BJ (cell line): ENCODE measurements around the gene SEC24A. TPM values are rescaled to one million over a fixed set of nuclear protein-coding genes. Genes with fewer than 3 reads are reported as not detected.

Source experiments
- CTCF ChIA-PET: fragments of 350-600 bp; formaldehyde crosslinking; extraction: SDS; loops from one replicate; lab custom pipeline; 2021; ENCODE audit warnings: antibody characterized with exemption, inconsistent platforms; lab: Yijun Ruan, JAX
- POLR2A ChIA-PET: fragments of 300-600 bp; sonication (Branson Sonifier 250); formaldehyde crosslinking; extraction: SDS; loops from one replicate; lab custom pipeline; 2021; ENCODE audit warnings: antibody characterized with exemption; lab: Charles Lee
- DNase-seq: peaks from one replicate; pipeline ENCODE4 v3.0.0-alpha.2; 2011; ENCODE audit warnings: low read depth
- H3K27me3 ChIP-seq: 2 replicates; pipeline ENCODE4 v1.6.0; 2011; ENCODE audit warnings: low read length; ENCODE audit not compliant: control insufficient read depth, insufficient read depth
- H3K36me3 ChIP-seq: 2 replicates; pipeline ENCODE4 v1.5.1; 2011; ENCODE audit warnings: low read length; ENCODE audit not compliant: control insufficient read depth, insufficient read depth
- H3K4me3 ChIP-seq: 2 replicates; pipeline ENCODE4 v1.5.1; 2011; ENCODE audit warnings: low read depth, mild to moderate bottlenecking, control low read depth, low read length
- CTCF ChIP-seq: IDR thresholded peaks from 2 replicates; pipeline ENCODE4 v1.5.1; 2011; ENCODE audit warnings: low read depth, mild to moderate bottlenecking, control low read depth, inconsistent platforms, low read length, moderate library complexity; ENCODE audit not compliant: insufficient read depth
- polyA plus RNA-seq: library from polyadenylated mRNA; depleted of rRNA; stranded (reverse); fragments of >200 nt; gene quantifications from 2 replicates; pipeline ENCODE4 v1.2.3, GENCODE V29; 2011; rRNA removed
- small RNA-seq: library from RNA; depleted of rRNA; stranded (forward); fragments of <200 nt; gene quantifications from one replicate; pipeline ENCODE3, GENCODE V24; 2012; ENCODE audit warnings: low replicate concordance, low read depth; ENCODE audit not compliant: insufficient read length

The SEC24A gene
- polyA plus RNA-seq, 1 experiment, result 27.9 TPM

- ChIA-PET CTCF (no interaction called here), POLR2A (no interaction called here)
- no peak for DNase-seq
These were observed 120.6 kb downstream of the SEC24A start for GRCh38 chr5:134769206-134769605.

GRCh38 chr5:134772461-134773125 lies 124.0 kb downstream of the SEC24A start:
- no peak overlapping the region for H3K4me3 ChIP-seq
- H3K36me3 ChIP-seq, result peaks cover 12% of the 10 kb centered on the region
- H3K27me3 ChIP-seq, result no peaks in the 10 kb centered on the region
- DNase-seq, result no peak
- ChIA-PET POLR2A (no interaction called here), CTCF (interaction anchor here (0.7 to 1.2 kb wide), 2 partner anchors 23 to 132 kb away, joined by 3 to 5 read pairs; partner anchors contain the start of gene PCBD2)
- TF ChIP-seq CTCF, result no peak

More at GRCh38 chr5:134769206-134769605, 120.6 kb downstream of the SEC24A start:
- H3K4me3 ChIP-seq, result no peak overlapping the region
- H3K36me3 ChIP-seq, result peaks cover 15% of the 10 kb centered on the region
- no peaks in the 10 kb centered on the region for H3K27me3 ChIP-seq
- TF ChIP-seq CTCF, result no peak

GRCh38 chr5:134777366-134777765 lies 128.8 kb downstream of the SEC24A start:
- H3K36me3 ChIP-seq, result peaks cover 13% of the 10 kb centered on the region
- ChIA-PET POLR2A (no interaction called here), CTCF (no interaction called here)
- H3K27me3 ChIP-seq, result no peaks in the 10 kb centered on the region
- no peak for TF ChIP-seq CTCF
- H3K4me3 ChIP-seq, result no peak overlapping the region
- no peak for DNase-seq

Small RNA genes lying within 50 kb of the gene (small RNA-seq; reads per million reads assigned to genes)
- gene RNU6-1164P (not detected), gene RNU6-1311P (not detected), gene RNU6-757P (not detected)

Other genes with a start within 250 kb of the SEC24A start
- gene CDKN2AIPNL, start 236.9 kb upstream of the SEC24A start, polyA plus RNA-seq, result 10.5 and 18.9 TPM in 2 replicates
- gene JADE2, start 123.1 kb upstream of the SEC24A start, polyA plus RNA-seq, result 12.5 and 15.5 TPM in 2 replicates
- gene SAR1B, start 16.0 kb upstream of the SEC24A start, polyA plus RNA-seq, result 23.1 and 49.5 TPM in 2 replicates
- gene CAMLG, start 89.8 kb downstream of the SEC24A start, polyA plus RNA-seq, result 16.6 and 16.9 TPM in 2 replicates
- 19.4 and 27.2 TPM in 2 replicates for gene DDX46, start 110.0 kb downstream of the SEC24A start, polyA plus RNA-seq
- gene C5orf24, start 197.2 kb downstream of the SEC24A start, polyA plus RNA-seq, result 41.7 and 50.3 TPM in 2 replicates
- gene TXNDC15, start 225.6 kb downstream of the SEC24A start, polyA plus RNA-seq, result 124 and 178 TPM in 2 replicates